Neural cell (in vitro differentiated cells): ENCODE data around the gene CFAP61. TPM values are rescaled to one million over a fixed set of nuclear protein-coding genes. Genes with fewer than 3 reads are reported as not detected.

Experiments used
- H2AFZ ChIP-seq: fragments of 200-600, 300-800 bp; sonication (generic), shearing (Covaris generic); 2 replicates; pipeline ENCODE4 v1.6.0; 2014; ENCODE audit warnings: low read depth, mild to moderate bottlenecking, antibody characterized with exemption, low read length, moderate library complexity
- H3F3A ChIP-seq: fragments of 200-600 bp; shearing (Covaris generic); 2 replicates; pipeline ENCODE4 v1.6.1; 2016; ENCODE audit warnings: mild to moderate bottlenecking, moderate library complexity, mixed read lengths, antibody characterized with exemption, low read length; ENCODE audit not compliant: insufficient read depth, poor library complexity, severe bottlenecking
- H3K27ac ChIP-seq: fragments of 200-600, 300-800 bp; sonication (generic), shearing (Covaris generic); 2 replicates; pipeline ENCODE4 v1.5.1; 2014; ENCODE audit warnings: mild to moderate bottlenecking, low read length, moderate library complexity
- H3K27me3 ChIP-seq: fragments of 300-800, 200-600 bp; sonication (generic), shearing (Covaris generic); 2 replicates; pipeline ENCODE4 v1.6.0; 2014; ENCODE audit warnings: mild to moderate bottlenecking, low read depth, low read length, moderate library complexity; ENCODE audit not compliant: insufficient read depth
- H3K36me3 ChIP-seq: fragments of 300-800, 200-600 bp; sonication (generic), shearing (Covaris generic); 2 replicates; pipeline ENCODE4 v1.5.1; 2014; ENCODE audit warnings: mild to moderate bottlenecking, antibody characterized with exemption, low read length, moderate library complexity; ENCODE audit not compliant: insufficient read depth
- H3K4me2 ChIP-seq: fragments of 300-800, 200-600 bp; sonication (generic), shearing (Covaris generic); 2 replicates; pipeline ENCODE4 v1.6.0; 2014; ENCODE audit warnings: mild to moderate bottlenecking, low read length
- H3K4me3 ChIP-seq: fragments of 300-800, 200-600 bp; sonication (generic), shearing (Covaris generic); 2 replicates; pipeline ENCODE4 v1.5.1; 2014; ENCODE audit warnings: mild to moderate bottlenecking, low read length, moderate library complexity
- H3K79me2 ChIP-seq: fragments of 200-600 bp; shearing (Covaris generic); replicated peaks from 2 replicates; pipeline ENCODE4 v1.6.0; 2014; ENCODE audit warnings: mild to moderate bottlenecking, low read length, moderate library complexity; ENCODE audit not compliant: insufficient read depth
- H3K9ac ChIP-seq: fragments of 300-800, 200-600 bp; sonication (generic), shearing (Covaris generic); 2 replicates; pipeline ENCODE4 v1.6.1; 2016; ENCODE audit warnings: mild to moderate bottlenecking, low read length, mixed read lengths
- H3K9me2 ChIP-seq: fragments of 200-600 bp; shearing (Covaris generic); 2 replicates; pipeline ENCODE4 v1.6.1; 2016; ENCODE audit warnings: mild to moderate bottlenecking, low read length, mixed read lengths; ENCODE audit not compliant: insufficient read depth
- H3K9me3 ChIP-seq: fragments of 200-600, 300-800 bp; sonication (generic), shearing (Covaris generic); 2 replicates; pipeline ENCODE4 v1.6.1; 2016; ENCODE audit warnings: mild to moderate bottlenecking, mixed run types, low read length, moderate library complexity, mixed read lengths
- H4K20me1 ChIP-seq: fragments of 200-600 bp; shearing (Covaris generic); 2 replicates; pipeline ENCODE4 v1.6.1; 2016; ENCODE audit warnings: mild to moderate bottlenecking, mixed run types; ENCODE audit not compliant: insufficient read depth
- CTCF ChIP-seq: fragments of 450-650 bp; IDR thresholded peaks from 2 replicates; pipeline ENCODE4 v1.5.1; 2014; ENCODE audit warnings: antibody characterized with exemption, mild to moderate bottlenecking, moderate library complexity; ENCODE audit not compliant: poor library complexity, severe bottlenecking
- EP300 ChIP-seq: fragments of 450-650 bp; conservative IDR thresholded peaks from 2 replicates; pipeline ENCODE4 v1.6.1; 2014; ENCODE audit warnings: antibody characterized with exemption, mild to moderate bottlenecking, moderate library complexity; ENCODE audit not compliant: poor library complexity, severe bottlenecking
- EZH2 ChIP-seq: fragments of 200-600, 300-800 bp; shearing (Covaris generic), sonication (generic); IDR thresholded peaks from 2 replicates; pipeline ENCODE4 v1.6.1; 2014; ENCODE audit warnings: antibody characterized with exemption, low read length, borderline replicate concordance, mild to moderate bottlenecking; ENCODE audit not compliant: insufficient read depth, poor library complexity, severe bottlenecking
- MXI1 ChIP-seq: fragments of 450-650 bp; conservative IDR thresholded peaks from 2 replicates; pipeline ENCODE4 v1.6.1; 2014; ENCODE audit warnings: antibody characterized with exemption, mild to moderate bottlenecking; ENCODE audit not compliant: poor library complexity, severe bottlenecking
- POLR2AphosphoS5 ChIP-seq: IDR thresholded peaks from 2 replicates; pipeline ENCODE4 v1.6.1; 2012
- RAD21 ChIP-seq: fragments of 450-650 bp; conservative IDR thresholded peaks from 2 replicates; pipeline ENCODE4 v1.6.1; 2014; ENCODE audit warnings: antibody characterized with exemption, mild to moderate bottlenecking, moderate library complexity
- REST ChIP-seq: IDR thresholded peaks from 2 replicates; pipeline ENCODE4 v1.6.1; 2012; ENCODE audit warnings: borderline replicate concordance
- SMC3 ChIP-seq: fragments of 450-650 bp; conservative IDR thresholded peaks from 2 replicates; pipeline ENCODE4 v1.6.1; 2014; ENCODE audit warnings: antibody characterized with exemption, mild to moderate bottlenecking, moderate library complexity; ENCODE audit not compliant: poor library complexity
- TAF1 ChIP-seq: IDR thresholded peaks from 2 replicates; pipeline ENCODE4 v1.6.1; 2012; ENCODE audit warnings: low read depth
- polyA plus RNA-seq: library from polyadenylated mRNA; depleted of rRNA; stranded (reverse); fragments of >200 nt; gene quantifications from 2 replicates; pipeline ENCODE4 v1.2.3, GENCODE V29; 2014

CFAP61 gene
- polyA plus RNA-seq, 1 donor from 2014 or later = 0.42 TPM

GRCh38 chr20:20201639-20202038, 149.3 kb downstream of the CFAP61 start:
- Histone ChIP-seq H3K9ac (no peak overlapping the region), H4K20me1 (no peaks in the 10 kb centered on the region), H3F3A (no peaks in the 10 kb centered on the region), H3K4me3 (no peak overlapping the region), H3K27ac (no peak overlapping the region), H3K9me3 (no peaks in the 10 kb centered on the region), H3K27me3 (no peaks in the 10 kb centered on the region), H2AFZ (no peak overlapping the region), H3K4me2 (no peak overlapping the region), H3K9me2 (no peaks in the 10 kb centered on the region), H3K79me2 (no peaks in the 10 kb centered on the region), H3K36me3 (no peaks in the 10 kb centered on the region)
- TF ChIP-seq EZH2 (no peak), SMC3 (no peak), RAD21 (no peak), TAF1 (no peak), POLR2AphosphoS5 (no peak), EP300 (no peak), REST (no peak), MXI1 (no peak), CTCF (no peak)

- Histone ChIP-seq H3K4me2 (no peak overlapping the region), H3K79me2 (no peaks in the 10 kb centered on the region), H3K9ac (no peak overlapping the region), H2AFZ (no peak overlapping the region), H3K4me3 (no peak overlapping the region), H3K9me2 (no peaks in the 10 kb centered on the region), H4K20me1 (no peaks in the 10 kb centered on the region), H3K27me3 (no peaks in the 10 kb centered on the region), H3K9me3 (no peaks in the 10 kb centered on the region), H3F3A (no peaks in the 10 kb centered on the region), H3K27ac (no peak overlapping the region), H3K36me3 (no peaks in the 10 kb centered on the region)
- TF ChIP-seq POLR2AphosphoS5 = no peak
Observed at GRCh38 chr20:20202768-20203167, 150.4 kb downstream of the CFAP61 start.

- Histone ChIP-seq H4K20me1 (no peaks in the 10 kb centered on the region), H2AFZ (peak overlapping the region; percentile 15), H3K4me2 (no peak overlapping the region), H3K27me3 (no peaks in the 10 kb centered on the region), H3K79me2 (no peaks in the 10 kb centered on the region), H3K27ac (peak overlapping the region; percentile 59), H3K9ac (no peak overlapping the region), H3K4me3 (no peak overlapping the region), H3K9me2 (no peaks in the 10 kb centered on the region), H3F3A (no peaks in the 10 kb centered on the region), H3K9me3 (no peaks in the 10 kb centered on the region), H3K36me3 (no peaks in the 10 kb centered on the region)
- TF ChIP-seq SMC3 (no peak), MXI1 (no peak), EP300 (no peak), RAD21 (no peak), EZH2 (no peak), POLR2AphosphoS5 (no peak), REST (no peak), CTCF (no peak), TAF1 (no peak)
Observed at GRCh38 chr20:20203784-20204183, 151.5 kb downstream of the CFAP61 start.
